ENCODE measurements around the gene KATNA1.

KATNA1 gene

GRCh38 chr6:149660028-149660427 is 11.5 kb upstream of the KATNA1 start:
- Histone ChIP-seq H3K27me3 (replicated peaks; ENCODE audit: insufficient read depth, low read length) (no peaks in the 10 kb centered on the region), H3K27ac (ENCODE audit: low read length) (no peak overlapping the region), H3K4me1 (ENCODE audit: low read length) (no peaks in the 10 kb centered on the region), H3K9me2 (replicated peaks; ENCODE audit: insufficient read depth, low read length) (no peaks in the 10 kb centered on the region), H3K36me3 (replicated peaks; ENCODE audit: insufficient read depth, low read length) (no peaks in the 10 kb centered on the region), H3K4me3 (ENCODE audit: low read length) (no peak overlapping the region), H3K4me2 (ENCODE audit: low read depth, low read length) (no peak overlapping the region), H3F3A (ENCODE audit: insufficient read depth, low read length) (no peaks in the 10 kb centered on the region), H3K9ac (ENCODE audit: low read length) (no peak overlapping the region), H3K79me2 (ENCODE audit: low read length) (no peaks in the 10 kb centered on the region), H4K20me1 (ENCODE audit: insufficient read depth, low read length) (no peaks in the 10 kb centered on the region), H2AFZ (ENCODE audit: low read length) (no peak overlapping the region), H3K9me3 (replicated peaks; ENCODE audit: insufficient read depth, low read length) (no peaks in the 10 kb centered on the region)
- no peak for DNase-seq
- TF ChIP-seq EZH2phosphoT487 (IDR thresholded peaks at IDR 0.05; ENCODE audit: low read length) (no peak), EZH2 (optimal IDR thresholded peaks at IDR 0.05; ENCODE audit: low read depth, low read length) (no peak)
- TF ChIP-seq, protein P1, sequence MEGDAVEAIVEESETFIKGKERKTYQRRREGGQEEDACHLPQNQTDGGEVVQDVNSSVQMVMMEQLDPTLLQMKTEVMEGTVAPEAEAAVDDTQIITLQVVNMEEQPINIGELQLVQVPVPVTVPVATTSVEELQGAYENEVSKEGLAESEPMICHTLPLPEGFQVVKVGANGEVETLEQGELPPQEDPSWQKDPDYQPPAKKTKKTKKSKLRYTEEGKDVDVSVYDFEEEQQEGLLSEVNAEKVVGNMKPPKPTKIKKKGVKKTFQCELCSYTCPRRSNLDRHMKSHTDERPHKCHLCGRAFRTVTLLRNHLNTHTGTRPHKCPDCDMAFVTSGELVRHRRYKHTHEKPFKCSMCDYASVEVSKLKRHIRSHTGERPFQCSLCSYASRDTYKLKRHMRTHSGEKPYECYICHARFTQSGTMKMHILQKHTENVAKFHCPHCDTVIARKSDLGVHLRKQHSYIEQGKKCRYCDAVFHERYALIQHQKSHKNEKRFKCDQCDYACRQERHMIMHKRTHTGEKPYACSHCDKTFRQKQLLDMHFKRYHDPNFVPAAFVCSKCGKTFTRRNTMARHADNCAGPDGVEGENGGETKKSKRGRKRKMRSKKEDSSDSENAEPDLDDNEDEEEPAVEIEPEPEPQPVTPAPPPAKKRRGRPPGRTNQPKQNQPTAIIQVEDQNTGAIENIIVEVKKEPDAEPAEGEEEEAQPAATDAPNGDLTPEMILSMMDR (IDR thresholded peaks at IDR 0.05; ENCODE audit: low read length) = no peak

DNA sequence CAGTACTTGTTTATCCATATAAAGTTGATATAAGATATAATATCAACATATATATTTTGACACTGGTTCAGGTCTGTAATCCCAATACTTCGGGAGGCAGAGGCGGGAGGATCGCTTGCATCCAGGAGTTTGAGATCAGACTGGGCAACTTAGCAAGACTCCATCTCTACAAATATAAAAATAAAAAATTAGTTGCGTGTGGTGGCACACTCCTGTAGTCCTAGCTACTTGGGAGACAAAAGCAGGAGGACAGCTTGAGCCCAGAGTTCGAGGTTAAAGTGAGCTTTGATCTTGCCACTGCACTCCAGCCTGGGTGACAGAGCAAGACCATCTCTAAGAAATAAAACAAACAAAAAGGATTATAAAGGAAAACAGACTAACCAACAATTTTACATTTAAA is 8.9 kb upstream of the KATNA1 start:
- Histone ChIP-seq H4K20me1 (ENCODE audit: insufficient read depth, low read length) (no peaks in the 10 kb centered on the region), H3K9me3 (replicated peaks; ENCODE audit: insufficient read depth, low read length) (no peaks in the 10 kb centered on the region), H3K36me3 (replicated peaks; ENCODE audit: insufficient read depth, low read length) (no peaks in the 10 kb centered on the region), H3K4me1 (ENCODE audit: low read length) (no peaks in the 10 kb centered on the region), H2AFZ (ENCODE audit: low read length) (no peak overlapping the region), H3K27me3 (replicated peaks; ENCODE audit: insufficient read depth, low read length) (no peaks in the 10 kb centered on the region), H3K9ac (ENCODE audit: low read length) (no peak overlapping the region), H3F3A (ENCODE audit: insufficient read depth, low read length) (no peaks in the 10 kb centered on the region), H3K4me3 (ENCODE audit: low read length) (no peak overlapping the region), H3K9me2 (replicated peaks; ENCODE audit: insufficient read depth, low read length) (no peaks in the 10 kb centered on the region), H3K27ac (ENCODE audit: low read length) (no peak overlapping the region), H3K4me2 (ENCODE audit: low read depth, low read length) (no peak overlapping the region), H3K79me2 (ENCODE audit: low read length) (no peaks in the 10 kb centered on the region)
- no peak for DNase-seq
- TF ChIP-seq EZH2phosphoT487 (IDR thresholded peaks at IDR 0.05; ENCODE audit: low read length) (no peak), EZH2 (optimal IDR thresholded peaks at IDR 0.05; ENCODE audit: low read depth, low read length) (no peak)
- TF ChIP-seq, protein P1 (IDR thresholded peaks at IDR 0.05; ENCODE audit: low read length) = no peak

- peak; percentile 55 for DNase-seq
- no peaks in the 10 kb centered on the region for H3K27me3 ChIP-seq (replicated peaks; ENCODE audit: insufficient read depth, low read length)
- H4K20me1 ChIP-seq (ENCODE audit: insufficient read depth, low read length) = no peaks in the 10 kb centered on the region
- peak overlapping the region; percentile 57; the same call in 1 of the 2 replicates for H3K27ac ChIP-seq (ENCODE audit: low read length)
- no peaks in the 10 kb centered on the region for H3K9me3 ChIP-seq (replicated peaks; ENCODE audit: insufficient read depth, low read length)
- H3K4me2 ChIP-seq (ENCODE audit: low read depth, low read length) = peak overlapping the region; percentile 45
- no peaks in the 10 kb centered on the region for H3K36me3 ChIP-seq (replicated peaks; ENCODE audit: insufficient read depth, low read length)
- no peaks in the 10 kb centered on the region for H3K9me2 ChIP-seq (replicated peaks; ENCODE audit: insufficient read depth, low read length)
- H2AFZ ChIP-seq (ENCODE audit: low read length) = no peak overlapping the region
- TF ChIP-seq EZH2phosphoT487 (IDR thresholded peaks at IDR 0.05; ENCODE audit: low read length) (no peak), EZH2 (optimal IDR thresholded peaks at IDR 0.05; ENCODE audit: low read depth, low read length) (no peak)
- TF ChIP-seq, protein P1 (IDR thresholded peaks at IDR 0.05; ENCODE audit: low read length) = no peak
- H3K4me1 ChIP-seq (ENCODE audit: low read length) = peaks cover 11% of the 10 kb centered on the region
- H3K9ac ChIP-seq (ENCODE audit: low read length) = no peak overlapping the region
- peaks cover 9% of the 10 kb centered on the region for H3F3A ChIP-seq (ENCODE audit: insufficient read depth, low read length)
- peaks cover 10% of the 10 kb centered on the region; the same call in 1 of the 2 replicates for H3K79me2 ChIP-seq (ENCODE audit: low read length)
- H3K4me3 ChIP-seq (ENCODE audit: low read length) = no peak overlapping the region
Measured at GRCh38 chr6:149651056-149651455, 2.5 kb upstream of the KATNA1 start.
